ENCODE data around the gene CDKL4. TPM values are rescaled to one million over a fixed set of nuclear protein-coding genes. Genes with fewer than 3 reads are reported as not detected.

CDKL4 gene
- total and polyA plus RNA-seq, 2 of the 13 experiments (the other 11 are each of a cell fraction or from before 2014, with no cell fraction given): 0.29 to 0.50 TPM

- TF ChIP-seq ARID5B (CRISPR knock-in tag; IDR thresholded peaks at IDR 0.05) (peak; percentile 61), KDM6A (CRISPR knock-in tag; IDR thresholded peaks at IDR 0.05; ENCODE audit: low read depth) (0 out of 2 replicates have a peak, but pooled peaks have one; percentile 8), ATF7-NPFF (CRISPR knock-in tag; IDR thresholded peaks at IDR 0.05; ENCODE audit: low read depth) (no peak), ZNF567 (CRISPR knock-in tag; IDR thresholded peaks at IDR 0.05; ENCODE audit: borderline replicate concordance) (no peak), DNMT1 (CRISPR knock-in tag; IDR thresholded peaks at IDR 0.05) (no peak), RARG (CRISPR knock-in tag; IDR thresholded peaks at IDR 0.05; ENCODE audit: low read depth) (no peak), ZNF18 (CRISPR knock-in tag; IDR thresholded peaks at IDR 0.05; ENCODE audit: insufficient replicate concordance) (no peak), TCF7 (IDR thresholded peaks at IDR 0.05; ENCODE audit: low read depth) (peak; percentile 44; the same call in 1 of the 2 replicates), ZSCAN20 (CRISPR knock-in tag; IDR thresholded peaks at IDR 0.05; ENCODE audit: borderline replicate concordance) (no peak), CTCF (CRISPR knock-in tag; IDR thresholded peaks at IDR 0.05) (no peak), ZBTB37 (CRISPR knock-in tag; IDR thresholded peaks at IDR 0.05) (no peak), ZNF543 (CRISPR knock-in tag; IDR thresholded peaks at IDR 0.05) (no peak), MAFK (conservative IDR thresholded peaks at IDR 0.05 in 1 of 2, IDR thresholded peaks at IDR 0.05 in 1 of 2; ENCODE audit: low read length in 2 of 2) (no peak), ZNF337 (CRISPR knock-in tag; IDR thresholded peaks at IDR 0.05; ENCODE audit: borderline replicate concordance, low read depth) (no peak)
Observed at GRCh38 chr2:39128919-39129391, 114.8 kb downstream of the CDKL4 start (continued).

All from HepG2 (cell line).